ENCODE data around the gene CXCL1.

The CXCL1 gene

DNA sequence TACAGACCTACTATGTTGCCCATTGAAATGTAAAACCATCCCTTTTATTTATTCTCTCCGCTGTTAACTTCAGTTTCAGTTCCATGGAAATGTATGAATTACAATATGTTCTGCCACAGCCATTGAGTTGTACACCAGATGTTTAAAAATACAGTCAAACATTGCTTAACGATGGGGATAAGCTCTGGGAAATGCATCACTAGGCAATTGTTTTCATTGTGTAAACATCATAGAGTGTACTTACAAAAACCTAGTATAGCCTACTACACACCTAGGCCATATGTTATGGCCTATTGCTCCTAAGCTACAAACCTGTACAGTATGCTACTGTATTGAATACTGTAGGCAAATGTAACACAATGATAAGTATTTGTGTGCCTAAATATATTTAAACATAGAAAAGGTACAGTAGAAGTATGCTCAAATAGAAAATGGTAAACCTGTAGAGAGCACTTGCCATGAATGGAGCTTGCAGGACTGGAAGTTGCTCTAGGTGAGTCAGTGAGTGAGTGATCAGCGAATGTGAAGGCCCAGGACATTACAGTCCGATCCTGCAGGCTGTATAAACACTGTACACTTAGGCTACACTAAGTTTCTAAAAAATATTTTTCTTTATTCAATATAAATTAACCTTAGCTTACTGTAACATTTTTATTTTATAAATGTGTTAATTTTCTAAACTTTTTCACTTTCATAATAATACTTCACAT lies 18.8 kb upstream of the CXCL1 start:
- TF ChIP-seq, protein P1, sequence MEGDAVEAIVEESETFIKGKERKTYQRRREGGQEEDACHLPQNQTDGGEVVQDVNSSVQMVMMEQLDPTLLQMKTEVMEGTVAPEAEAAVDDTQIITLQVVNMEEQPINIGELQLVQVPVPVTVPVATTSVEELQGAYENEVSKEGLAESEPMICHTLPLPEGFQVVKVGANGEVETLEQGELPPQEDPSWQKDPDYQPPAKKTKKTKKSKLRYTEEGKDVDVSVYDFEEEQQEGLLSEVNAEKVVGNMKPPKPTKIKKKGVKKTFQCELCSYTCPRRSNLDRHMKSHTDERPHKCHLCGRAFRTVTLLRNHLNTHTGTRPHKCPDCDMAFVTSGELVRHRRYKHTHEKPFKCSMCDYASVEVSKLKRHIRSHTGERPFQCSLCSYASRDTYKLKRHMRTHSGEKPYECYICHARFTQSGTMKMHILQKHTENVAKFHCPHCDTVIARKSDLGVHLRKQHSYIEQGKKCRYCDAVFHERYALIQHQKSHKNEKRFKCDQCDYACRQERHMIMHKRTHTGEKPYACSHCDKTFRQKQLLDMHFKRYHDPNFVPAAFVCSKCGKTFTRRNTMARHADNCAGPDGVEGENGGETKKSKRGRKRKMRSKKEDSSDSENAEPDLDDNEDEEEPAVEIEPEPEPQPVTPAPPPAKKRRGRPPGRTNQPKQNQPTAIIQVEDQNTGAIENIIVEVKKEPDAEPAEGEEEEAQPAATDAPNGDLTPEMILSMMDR (IDR thresholded peaks at IDR 0.05; ENCODE audit: control insufficient read depth, extremely low read depth, insufficient read depth): no peak
- DNase-seq (ENCODE audit: low read depth): no peak
- H3K4me3 ChIP-seq (ENCODE audit: low read depth, low read length): no peak overlapping the region

DNA sequence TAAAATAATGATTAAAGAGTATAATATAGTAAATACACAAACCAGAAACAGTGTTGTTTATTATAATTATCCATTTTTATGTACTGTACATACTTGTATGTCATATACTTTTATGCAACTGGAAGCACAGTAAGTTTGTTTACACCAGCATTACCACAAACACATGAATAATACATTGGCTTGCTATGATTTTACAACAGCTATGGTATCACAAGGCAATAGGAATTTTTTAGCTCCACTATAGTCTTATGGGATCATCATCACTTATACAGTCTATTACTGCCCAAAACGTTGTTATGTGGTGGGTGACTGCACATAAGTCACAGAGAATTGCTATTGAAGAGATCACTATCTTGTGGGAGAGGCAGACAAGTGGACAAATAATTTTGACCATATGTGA lies 17.9 kb upstream of the CXCL1 start:
- TF ChIP-seq, protein P1 (IDR thresholded peaks at IDR 0.05; ENCODE audit: control insufficient read depth, extremely low read depth, insufficient read depth): no peak
- no peak overlapping the region for H3K4me3 ChIP-seq (ENCODE audit: low read depth, low read length)

DNA sequence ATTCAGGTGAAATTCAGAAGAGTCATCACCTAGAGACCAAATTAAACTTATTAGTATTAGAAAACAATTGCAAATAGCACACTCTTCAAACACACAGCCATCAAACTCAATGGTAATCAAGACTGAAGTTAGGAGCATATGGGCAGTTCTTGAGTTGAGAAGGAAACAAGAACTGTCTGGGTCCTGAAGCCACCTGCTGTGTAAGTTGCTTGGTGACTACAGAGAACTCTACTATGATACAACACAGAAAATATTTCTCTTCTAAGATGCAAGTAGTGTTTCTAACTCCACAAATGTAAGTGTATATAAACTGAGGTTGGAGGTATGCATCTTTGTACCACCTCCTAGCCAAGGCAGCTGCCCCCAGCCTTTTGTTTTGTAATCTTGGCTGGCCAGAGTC lies 16.4 kb upstream of the CXCL1 start:
- H3K4me3 ChIP-seq (ENCODE audit: low read depth, low read length): no peak overlapping the region
- TF ChIP-seq, protein P1 (IDR thresholded peaks at IDR 0.05; ENCODE audit: control insufficient read depth, extremely low read depth, insufficient read depth): no peak
- DNase-seq (ENCODE audit: low read depth): no peak

More for the DNA sequence above, 17.9 kb upstream of the CXCL1 start:
- DNase-seq (ENCODE audit: low read depth): no peak

DNA sequence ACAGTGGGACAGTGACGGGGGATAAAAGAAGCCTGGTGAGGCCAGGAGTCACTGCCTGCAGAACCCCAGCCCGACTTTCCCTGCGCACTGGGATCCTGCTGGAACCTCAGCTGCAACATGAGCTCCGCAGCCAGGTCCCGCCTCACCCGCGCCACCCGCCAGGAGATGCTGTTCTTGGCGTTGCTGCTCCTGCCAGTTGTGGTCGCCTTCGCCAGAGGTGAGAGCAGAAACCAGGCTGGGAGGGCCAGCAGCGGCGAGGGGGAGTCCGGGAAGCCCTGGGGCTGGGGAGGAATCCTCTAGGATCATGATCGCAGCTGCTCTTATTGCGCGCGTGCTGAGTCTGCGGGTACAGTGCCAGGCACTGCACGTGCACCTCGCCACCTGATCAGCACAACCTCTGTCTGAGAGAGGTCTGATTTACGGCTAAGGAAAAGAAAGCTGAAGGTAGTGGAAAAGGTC lies 15.9 kb upstream of the CXCL1 start, which contains the start of gene PF4V1:
TSS of gene PF4V1 (plus strand) at position 51 of the 459 bp plus-strand sequence. CDS start at position 118, 67 bp downstream.
- DNase-seq (ENCODE audit: low read depth): no peak
- H3K4me3 ChIP-seq (ENCODE audit: low read depth, low read length): no peak within 1 kb of the TSS
- TF ChIP-seq, protein P1 (IDR thresholded peaks at IDR 0.05; ENCODE audit: control insufficient read depth, extremely low read depth, insufficient read depth): no peak

DNA sequence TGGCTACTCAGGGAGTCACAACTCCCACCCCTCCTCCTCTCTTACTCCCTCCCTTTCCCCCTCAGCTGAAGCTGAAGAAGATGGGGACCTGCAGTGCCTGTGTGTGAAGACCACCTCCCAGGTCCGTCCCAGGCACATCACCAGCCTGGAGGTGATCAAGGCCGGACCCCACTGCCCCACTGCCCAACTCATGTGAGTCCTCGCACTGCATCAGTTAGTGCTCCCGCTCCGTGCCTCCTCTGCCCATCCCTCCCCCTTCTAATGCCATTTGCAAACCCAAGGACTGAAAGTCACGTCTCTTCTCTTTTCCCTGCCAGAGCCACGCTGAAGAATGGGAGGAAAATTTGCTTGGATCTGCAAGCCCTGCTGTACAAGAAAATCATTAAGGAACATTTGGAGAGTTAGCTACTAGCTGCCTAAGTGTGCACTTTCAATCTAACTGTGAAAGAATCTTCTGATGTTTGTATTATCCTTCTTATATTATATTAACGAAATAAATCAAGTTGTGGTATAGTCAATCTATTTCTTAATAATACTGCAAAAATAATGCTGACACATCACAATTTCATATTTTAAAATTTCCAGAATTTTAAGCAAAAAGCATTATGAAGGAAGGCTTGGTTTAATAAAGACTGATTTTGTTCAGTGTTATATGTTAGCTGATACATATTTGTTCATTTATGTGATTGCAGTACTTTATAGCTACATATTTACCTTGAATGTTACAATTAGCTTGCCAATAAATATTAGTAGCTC lies 15.3 kb upstream of the CXCL1 start:
- DNase-seq (ENCODE audit: low read depth): no peak
- no peak overlapping the region for H3K4me3 ChIP-seq (ENCODE audit: low read depth, low read length)
- TF ChIP-seq, protein P1 (IDR thresholded peaks at IDR 0.05; ENCODE audit: control insufficient read depth, extremely low read depth, insufficient read depth): no peak

DNA sequence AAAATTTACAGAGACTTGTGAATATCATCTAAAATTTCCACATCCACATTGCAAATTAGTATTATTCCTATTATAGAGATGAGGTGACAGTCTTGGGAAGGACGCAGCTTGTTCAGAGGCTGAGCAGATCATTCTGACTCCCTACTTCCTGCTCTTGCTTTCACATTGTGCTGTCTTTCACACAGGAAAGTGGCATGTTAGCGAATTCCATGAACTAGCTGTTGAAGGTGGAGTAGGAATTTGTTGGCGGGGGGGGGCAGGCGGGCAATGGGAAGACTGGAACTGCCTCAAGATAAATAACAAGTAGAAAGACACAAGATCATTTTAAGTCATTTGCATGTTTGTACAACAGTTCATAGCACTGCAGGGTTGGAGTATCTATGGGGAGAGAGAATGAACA lies 13.8 kb upstream of the CXCL1 start:
- H3K4me3 ChIP-seq (ENCODE audit: low read depth, low read length): no peak overlapping the region
- no peak for DNase-seq (ENCODE audit: low read depth)
- TF ChIP-seq, protein P1 (IDR thresholded peaks at IDR 0.05; ENCODE audit: control insufficient read depth, extremely low read depth, insufficient read depth): no peak

All from LNCaP clone FGC (cell line).